Endothelial cell of umbilical vein (primary cell): ENCODE measurements around the gene GFOD1.

Source experiments
- CTCF ChIP-seq, 2 donors: IDR thresholded peaks; 1 replicate in 1 of 2; 2 replicates in 1 of 2; pipeline ENCODE4 v1.5.1; 2011; ENCODE audit warnings: low read length in 2 of 2, mild to moderate bottlenecking in 2 of 2, moderate library complexity in 2 of 2, control low read depth in 1 of 2, inconsistent platforms in 1 of 2, low read depth in 1 of 2; ENCODE audit not compliant: insufficient read depth in 1 of 2; ENCODE audit errors: extremely low read depth in 1 of 2
- EZH2 ChIP-seq: IDR thresholded peaks from 2 replicates; pipeline ENCODE4 v1.6.1; 2012; ENCODE audit warnings: borderline replicate concordance, low read depth, mild to moderate bottlenecking, moderate library complexity, low read length, inconsistent platforms; ENCODE audit not compliant: severe bottlenecking
- JUN ChIP-seq: IDR thresholded peaks from 2 replicates; pipeline ENCODE4 v1.6.1; 2011; ENCODE audit warnings: borderline replicate concordance, low read depth; ENCODE audit not compliant: insufficient read length, insufficient read depth
- MAX ChIP-seq: IDR thresholded peaks from 2 replicates; pipeline ENCODE4 v1.6.1; 2011; ENCODE audit not compliant: insufficient read depth, insufficient read length
- MYC ChIP-seq: IDR thresholded peaks from one replicate; pipeline ENCODE4 v1.6.1; 2011; ENCODE audit warnings: mild to moderate bottlenecking, low read depth, low read length
- POLR2A ChIP-seq: IDR thresholded peaks from 2 replicates; pipeline ENCODE4 v1.6.1; 2012; ENCODE audit warnings: low read depth, mild to moderate bottlenecking, control low read depth, low read length
- POLR2AphosphoS5 ChIP-seq: IDR thresholded peaks from 2 replicates; pipeline ENCODE4 v1.6.1; 2012; ENCODE audit warnings: low read depth, mild to moderate bottlenecking, control low read depth, low read length, moderate library complexity; ENCODE audit not compliant: insufficient read depth

- TF ChIP-seq JUN (no peak), POLR2A (no peak), CTCF (IDR thresholded peaks at IDR 0.05; ENCODE audit: extremely low read depth in 1 of 2, insufficient read depth in 1 of 2, low read depth in 1 of 2, low read length in 2 of 2) (no peak), MYC (no peak), EZH2 (no peak), MAX (no peak), POLR2AphosphoS5 (no peak)
Measured at GRCh38 chr6:13383328-13384163, 103.9 kb downstream of the GFOD1 start.
